Right lung (tissue), 5 donors: ENCODE measurements around the gene RET. TPM values are rescaled to one million over a fixed set of nuclear protein-coding genes. Genes with fewer than 3 reads are reported as not detected.
A peak's percentile ranks its signal among the peaks of the same experiment; 100 is the strongest.

Experiments used
- DNase-seq, 2 donors: peaks; one replicate each; pipeline ENCODE4 v3.0.0-alpha.2; 2013
- polyA plus RNA-seq, 5 donors: library from polyadenylated mRNA; unstranded; fragments of 120-200 nt; gene quantifications; one replicate each; pipeline versions ENCODE4 v1.2.1 to v1.2.3, GENCODE V29; 2013; ENCODE audit warnings: inconsistent platforms in 1 of 5, low replicate concordance in 1 of 5; ENCODE audit not compliant: insufficient read length in 5 of 5, insufficient read depth in 1 of 5

RET gene
- polyA plus RNA-seq, 5 donors = 1.5 to 2.8 (median 2.0) TPM

DNA sequence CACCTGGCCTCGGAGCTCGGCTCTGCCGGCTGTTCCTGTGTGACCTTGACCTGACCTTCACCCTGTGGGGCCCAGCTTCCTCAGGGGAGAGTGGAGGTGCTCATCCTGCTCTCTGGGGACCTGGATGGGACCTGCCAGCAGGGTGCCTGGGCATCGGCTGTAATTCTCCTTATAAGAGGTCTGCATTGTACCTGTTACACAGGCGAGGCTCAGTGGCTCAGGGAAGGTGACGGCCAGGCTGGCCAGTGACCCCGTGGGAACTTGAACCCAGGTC, 29.0 kb downstream of the RET start:
- no peak for DNase-seq

DNA sequence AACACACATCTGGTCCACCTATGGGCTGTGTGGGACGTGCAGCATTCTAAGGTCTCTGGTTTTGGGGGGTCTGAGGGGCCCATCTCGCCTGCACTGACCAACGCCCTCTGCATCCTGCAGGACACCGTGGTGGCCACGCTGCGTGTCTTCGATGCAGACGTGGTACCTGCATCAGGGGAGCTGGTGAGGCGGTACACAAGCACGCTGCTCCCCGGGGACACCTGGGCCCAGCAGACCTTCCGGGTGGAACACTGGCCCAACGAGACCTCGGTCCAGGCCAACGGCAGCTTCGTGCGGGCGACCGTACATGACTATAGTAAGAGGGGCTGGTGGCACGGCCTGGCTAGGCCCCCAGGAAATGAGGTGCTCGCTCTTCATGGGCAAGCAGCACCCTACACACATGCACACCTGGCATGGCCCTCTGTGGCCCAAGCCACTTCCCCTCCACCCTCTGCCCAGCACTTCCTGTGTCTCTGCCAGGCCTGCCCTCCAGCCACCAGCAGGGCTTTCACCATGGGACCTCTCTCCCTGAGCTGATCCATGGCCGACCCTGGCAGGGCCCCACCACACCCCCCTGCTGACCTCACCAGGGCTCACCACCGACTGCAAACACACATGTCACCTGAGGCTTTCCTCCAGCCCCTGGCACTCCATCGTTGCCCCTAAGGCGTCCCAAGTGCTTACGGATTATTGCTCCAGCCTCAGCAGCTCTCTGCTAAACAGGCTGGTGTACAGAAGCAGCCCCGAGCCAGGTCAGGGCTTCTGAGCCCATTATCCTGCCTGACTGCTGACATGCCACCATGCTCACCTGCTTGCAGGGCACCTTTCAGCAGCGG, 29.6 kb downstream of the RET start:
- DNase-seq = no peak

DNA sequence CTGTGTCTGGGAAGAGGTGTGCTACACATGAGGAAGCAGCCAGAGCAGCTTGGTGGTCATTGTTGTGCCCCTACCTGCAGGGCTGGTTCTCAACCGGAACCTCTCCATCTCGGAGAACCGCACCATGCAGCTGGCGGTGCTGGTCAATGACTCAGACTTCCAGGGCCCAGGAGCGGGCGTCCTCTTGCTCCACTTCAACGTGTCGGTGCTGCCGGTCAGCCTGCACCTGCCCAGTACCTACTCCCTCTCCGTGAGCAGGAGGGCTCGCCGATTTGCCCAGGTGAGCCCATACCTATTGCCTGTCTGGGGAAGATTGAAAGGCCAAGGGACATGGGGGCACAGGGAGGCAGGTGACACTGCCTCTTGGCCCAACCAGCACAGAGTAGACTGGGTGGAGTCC, 32.1 kb downstream of the RET start:
- DNase-seq = no peak

DNA sequence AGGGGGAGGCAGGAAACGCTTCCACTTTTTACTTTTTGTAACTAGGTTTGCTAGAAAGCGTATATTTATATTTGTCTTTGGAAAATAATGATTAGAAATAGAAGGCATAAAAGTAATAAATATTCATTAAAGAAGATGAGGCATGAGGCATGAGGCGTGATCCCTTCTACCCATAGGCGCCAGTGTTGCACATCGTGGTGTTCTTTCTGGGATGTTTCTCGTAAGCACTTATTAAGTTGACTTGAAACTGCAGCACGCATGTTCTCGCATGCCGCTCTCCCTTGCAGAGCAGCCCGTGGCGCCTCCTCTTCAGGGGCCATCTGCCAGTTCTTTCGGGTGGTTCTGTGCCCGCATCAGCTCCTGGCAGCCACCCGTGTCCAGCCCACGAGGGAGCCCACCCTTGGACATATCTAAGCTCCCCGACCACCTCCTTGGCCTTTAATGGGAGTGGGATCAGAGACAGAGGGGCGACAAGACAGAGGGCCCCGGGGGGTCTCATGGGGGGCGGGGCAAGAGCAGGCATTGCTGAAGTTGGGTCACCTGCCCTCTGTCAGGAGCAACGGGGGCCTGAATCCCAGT, 32.9 kb downstream of the RET start:
- DNase-seq = no peak

DNA sequence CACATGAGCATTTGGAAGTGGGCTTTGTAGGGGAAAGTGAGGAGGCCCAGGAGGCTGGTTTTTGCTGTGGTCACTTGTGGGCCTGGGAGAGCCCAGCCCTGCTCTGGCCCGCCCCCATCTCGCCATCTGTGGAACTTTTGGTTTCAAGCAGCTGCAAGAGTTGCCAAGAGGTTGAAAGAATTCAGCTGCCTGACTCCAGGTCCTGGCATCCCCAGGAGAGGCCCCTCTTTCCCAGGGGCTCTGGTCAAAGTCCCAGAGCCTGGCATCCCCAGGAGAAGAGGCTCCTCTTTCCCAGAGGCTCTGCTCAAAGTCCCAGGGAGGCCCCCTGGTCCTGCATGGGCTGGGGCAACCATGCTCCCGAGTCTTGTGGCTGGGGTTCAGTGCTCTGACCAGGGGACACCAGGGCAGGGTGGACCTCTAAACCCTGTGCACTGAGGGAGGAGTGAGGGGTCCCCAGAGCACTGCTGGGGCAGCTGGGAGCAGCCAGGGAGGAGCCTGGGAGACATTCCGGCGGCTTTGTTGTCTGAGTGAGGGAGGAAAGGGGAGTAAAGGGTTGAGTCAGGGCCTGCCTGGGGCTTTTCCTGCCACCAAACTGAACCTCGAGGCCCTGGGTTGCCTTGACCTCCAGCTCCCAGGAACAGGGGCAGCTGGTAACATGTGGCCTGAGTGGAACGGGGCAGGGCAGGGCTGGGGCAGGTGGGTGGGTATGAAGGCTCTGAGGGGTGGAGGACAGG, 33.6 kb downstream of the RET start:
- peak; percentile 38 to 58 for DNase-seq

DNA sequence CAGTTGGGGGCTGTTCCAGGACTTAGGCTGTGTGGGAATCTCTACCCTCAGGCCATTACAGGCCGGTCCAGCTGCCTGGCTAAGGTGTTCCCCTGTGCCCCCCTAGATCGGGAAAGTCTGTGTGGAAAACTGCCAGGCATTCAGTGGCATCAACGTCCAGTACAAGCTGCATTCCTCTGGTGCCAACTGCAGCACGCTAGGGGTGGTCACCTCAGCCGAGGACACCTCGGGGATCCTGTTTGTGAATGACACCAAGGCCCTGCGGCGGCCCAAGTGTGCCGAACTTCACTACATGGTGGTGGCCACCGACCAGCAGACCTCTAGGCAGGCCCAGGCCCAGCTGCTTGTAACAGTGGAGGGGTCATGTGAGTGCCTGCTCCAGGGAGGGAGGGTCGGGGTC, 34.2 kb downstream of the RET start:
- no peak for DNase-seq

DNA sequence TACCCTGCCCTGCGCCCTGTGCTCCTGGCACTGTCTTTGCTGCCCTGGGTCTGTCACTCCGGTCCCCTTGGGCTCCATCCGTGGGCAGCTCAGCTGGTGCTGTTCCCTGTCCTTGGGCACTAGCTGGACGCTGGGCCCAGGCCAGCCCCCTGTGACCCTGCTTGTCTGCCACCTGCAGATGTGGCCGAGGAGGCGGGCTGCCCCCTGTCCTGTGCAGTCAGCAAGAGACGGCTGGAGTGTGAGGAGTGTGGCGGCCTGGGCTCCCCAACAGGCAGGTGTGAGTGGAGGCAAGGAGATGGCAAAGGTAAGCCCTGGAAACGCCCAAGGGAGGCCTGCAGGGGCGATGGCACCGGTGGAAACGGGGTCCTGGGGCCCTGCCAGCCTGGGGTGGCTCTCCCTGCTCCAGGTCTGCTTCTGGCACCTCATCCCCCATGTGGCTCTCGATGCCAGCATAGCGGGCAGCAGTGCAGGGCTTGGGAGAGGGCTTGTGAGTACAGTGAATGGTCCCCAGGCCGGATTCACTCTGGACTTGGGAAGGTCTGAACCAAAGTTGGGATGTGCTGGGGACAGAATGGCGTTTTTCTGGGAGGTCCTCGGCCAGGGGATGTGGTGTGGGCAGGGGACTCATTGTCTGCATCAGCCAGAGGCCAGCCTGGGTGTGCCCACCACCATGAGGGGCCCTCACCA, 35.2 kb downstream of the RET start:
- DNase-seq = no peak

DNA sequence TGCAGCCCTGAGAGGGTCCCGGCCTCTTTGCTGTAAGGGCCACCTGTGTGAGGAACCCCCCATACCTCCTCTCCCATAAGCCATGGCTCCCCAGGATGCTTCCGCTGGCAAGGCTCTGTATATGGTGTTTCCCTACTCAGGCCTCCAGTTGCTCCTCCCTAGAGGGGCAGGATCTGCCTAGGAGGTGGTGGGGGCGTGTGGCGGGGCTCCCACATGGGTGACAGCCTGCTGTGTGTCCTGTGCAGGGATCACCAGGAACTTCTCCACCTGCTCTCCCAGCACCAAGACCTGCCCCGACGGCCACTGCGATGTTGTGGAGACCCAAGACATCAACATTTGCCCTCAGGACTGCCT, 35.7 kb downstream of the RET start:
- no peak for DNase-seq

DNA sequence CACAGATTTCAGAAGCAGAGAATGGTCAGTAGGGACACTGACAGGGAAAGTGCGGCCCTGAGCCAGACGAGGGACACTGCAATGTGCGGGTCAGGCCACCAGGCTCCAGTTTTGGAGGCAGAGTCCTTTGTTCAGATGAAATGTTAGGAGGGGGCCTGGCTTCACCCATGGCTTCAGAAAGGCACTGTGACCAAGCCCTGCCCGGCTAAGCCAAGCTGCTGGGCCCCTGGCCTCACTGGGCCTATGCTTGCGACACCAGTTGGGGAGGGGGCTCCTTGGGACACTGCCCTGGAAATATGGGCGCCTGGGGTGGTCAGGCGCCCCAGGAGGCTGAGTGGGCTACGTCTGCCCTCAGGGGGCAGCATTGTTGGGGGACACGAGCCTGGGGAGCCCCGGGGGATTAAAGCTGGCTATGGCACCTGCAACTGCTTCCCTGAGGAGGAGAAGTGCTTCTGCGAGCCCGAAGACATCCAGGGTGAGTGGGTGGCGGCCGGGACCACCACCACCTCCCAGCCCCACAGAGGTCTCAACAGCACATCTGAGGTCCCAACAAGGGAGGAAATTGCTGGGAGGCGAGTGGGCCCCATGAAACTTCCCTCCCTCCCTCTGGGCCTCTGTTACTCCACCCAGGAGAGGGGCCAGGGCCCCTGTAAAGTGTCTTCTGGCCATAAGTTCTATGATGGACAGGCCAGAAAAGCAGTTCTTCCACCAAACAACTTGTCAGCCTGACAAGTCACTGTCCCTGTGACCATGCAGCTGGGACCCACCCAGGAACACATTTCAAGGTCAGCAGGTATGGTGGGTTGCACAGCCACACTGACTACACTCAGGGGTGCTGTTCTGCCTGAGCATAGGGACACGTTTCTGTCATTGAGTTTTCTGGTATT, 36.6 kb downstream of the RET start:
- no peak for DNase-seq

DNA sequence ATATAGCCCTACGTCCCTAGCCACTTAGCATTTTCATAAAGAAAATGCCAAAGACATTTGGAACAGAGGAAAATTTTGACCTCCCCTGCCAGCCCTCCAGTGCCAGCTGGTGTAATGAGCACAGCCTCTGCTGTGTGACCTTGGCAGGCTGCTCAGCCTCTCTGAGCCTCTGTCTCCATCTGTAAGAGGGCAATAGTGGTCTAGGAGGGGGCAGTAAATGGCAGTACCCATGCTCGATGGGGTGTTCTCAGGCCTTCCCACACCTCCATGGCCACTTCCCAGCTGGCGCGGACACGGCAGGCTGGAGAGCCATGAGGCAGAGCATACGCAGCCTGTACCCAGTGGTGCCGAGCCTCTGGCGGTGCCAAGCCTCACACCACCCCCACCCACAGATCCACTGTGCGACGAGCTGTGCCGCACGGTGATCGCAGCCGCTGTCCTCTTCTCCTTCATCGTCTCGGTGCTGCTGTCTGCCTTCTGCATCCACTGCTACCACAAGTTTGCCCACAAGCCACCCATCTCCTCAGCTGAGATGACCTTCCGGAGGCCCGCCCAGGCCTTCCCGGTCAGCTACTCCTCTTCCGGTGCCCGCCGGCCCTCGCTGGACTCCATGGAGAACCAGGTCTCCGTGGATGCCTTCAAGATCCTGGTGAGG, 37.3 kb downstream of the RET start:
- no peak for DNase-seq

DNA sequence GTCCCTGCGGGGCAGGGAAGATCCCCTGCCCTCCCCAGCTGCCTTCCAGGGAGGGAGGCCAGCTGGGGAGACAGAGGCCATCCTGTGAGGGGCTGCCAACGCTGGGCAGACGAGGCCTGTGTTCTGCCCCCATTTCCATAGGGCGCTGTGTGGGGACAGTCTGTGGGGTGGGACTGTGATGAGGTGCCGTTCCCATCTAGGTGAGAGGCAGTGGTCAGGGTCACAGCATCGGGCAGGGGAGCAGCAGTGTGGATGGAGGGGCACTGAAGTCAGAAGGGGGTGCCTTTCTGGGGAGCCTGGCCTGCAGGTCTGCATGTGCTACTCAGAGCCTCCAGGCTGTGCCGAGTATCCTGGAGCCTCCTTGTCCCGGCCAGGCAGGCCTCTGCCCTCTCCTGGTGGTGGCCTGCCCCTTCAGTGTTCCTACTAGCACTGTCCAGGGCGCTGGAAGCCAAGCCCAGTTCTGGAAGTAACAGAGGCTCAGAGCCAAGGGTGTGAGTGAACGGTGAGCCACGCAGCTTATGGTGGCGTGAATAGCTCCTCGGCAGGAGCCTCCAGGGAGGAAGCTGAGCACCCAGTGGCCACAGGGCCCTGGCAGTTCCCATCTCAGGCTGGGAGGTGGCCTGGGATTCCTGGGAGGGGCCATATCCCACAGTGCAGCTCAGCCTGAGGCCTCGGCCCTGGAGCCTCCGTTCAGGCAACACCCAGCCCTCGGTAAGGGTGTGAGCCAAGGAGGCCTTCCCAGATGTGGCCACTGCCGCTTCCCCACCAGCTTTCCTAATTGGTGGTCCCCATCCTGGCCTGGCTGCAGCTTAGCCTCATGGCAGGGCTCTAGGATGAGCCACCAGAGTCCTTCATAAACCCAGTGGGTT, 38.1 kb downstream of the RET start:
- no peak for DNase-seq

DNA sequence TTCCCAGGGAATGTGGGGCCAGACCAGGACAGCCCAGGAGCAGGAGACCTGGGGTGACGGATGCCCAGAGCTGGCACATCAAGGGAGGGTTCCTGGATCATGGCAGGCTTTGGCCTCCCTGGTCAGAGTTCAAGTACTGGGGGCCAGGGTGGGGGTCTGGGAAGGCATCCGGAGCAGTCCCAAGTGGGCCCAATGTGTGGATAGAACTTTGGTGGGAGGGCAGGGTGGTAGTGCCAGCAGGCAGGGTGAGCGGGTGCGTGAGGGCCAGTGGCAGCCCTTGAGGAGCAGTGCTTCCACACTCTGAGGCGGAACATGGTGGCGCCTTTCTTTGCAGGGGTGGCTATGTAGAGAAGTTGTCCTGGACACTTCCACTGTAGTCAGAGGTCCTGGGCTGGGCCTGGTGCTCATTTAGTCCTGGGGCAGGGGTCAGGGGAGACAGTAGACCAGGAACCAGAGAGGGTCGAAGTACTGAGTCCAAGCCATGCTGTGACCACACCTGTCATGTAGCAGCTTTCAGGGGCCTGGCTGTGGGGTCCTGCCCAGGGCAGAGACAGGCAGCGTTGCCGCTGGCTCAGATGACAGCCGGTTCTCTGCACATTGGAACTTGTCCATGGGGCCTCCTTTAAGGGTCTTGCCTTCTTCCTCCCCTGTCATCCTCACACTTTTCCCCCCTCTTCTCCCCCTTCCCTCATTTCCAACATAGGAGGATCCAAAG, 39.2 kb downstream of the RET start:
- no peak for DNase-seq

DNA sequence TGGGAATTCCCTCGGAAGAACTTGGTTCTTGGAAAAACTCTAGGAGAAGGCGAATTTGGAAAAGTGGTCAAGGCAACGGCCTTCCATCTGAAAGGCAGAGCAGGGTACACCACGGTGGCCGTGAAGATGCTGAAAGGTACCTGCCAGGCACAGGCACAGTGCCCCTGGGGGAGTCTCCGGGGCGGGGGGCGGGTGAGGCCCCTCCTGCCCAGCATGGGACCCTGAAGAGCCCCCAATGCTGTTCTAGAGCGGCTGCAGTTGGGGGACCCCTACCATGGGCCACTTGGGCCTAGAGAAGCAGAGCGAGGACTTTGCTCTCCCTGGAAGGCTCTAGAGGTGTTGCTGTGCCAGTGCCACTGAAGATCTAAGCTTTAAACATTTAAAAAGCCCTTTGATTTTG, 39.7 kb downstream of the RET start:
- DNase-seq = no peak

DNA sequence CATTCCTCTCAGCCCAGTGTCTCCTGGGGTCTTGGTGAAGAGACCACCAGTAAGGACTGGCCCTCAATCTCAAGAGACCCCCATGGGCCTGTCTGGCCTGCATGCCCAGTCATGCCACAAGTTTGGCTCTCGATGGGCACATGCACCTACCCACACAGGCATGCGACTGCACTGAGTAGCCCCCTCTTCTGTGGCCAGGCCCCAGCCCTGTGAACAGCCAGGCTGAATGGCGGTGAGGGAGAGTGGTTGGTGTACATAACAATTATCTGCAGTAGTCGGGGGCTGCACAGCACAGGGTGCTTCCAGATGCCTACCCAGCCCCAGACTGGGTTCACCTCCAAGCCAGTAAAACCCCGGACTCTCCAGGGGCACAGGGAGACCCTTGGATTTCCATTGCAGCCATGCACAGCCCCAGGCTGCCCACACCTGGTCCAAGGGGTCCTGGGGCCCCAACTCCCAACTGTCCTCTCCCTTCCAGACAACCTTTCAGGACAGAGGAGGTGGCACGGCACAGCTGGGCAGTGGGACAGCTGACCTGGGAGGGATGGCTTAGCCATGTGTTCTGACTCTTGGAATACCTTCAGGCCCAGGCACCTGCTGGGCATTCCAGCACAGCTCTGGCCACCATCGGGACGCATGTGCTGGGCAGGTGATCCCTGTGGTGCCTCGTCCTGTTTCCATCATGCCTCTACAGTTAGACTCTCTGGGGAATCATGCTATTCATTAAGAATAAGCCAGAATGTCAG, 40.3 kb downstream of the RET start:
- no peak for DNase-seq

DNA sequence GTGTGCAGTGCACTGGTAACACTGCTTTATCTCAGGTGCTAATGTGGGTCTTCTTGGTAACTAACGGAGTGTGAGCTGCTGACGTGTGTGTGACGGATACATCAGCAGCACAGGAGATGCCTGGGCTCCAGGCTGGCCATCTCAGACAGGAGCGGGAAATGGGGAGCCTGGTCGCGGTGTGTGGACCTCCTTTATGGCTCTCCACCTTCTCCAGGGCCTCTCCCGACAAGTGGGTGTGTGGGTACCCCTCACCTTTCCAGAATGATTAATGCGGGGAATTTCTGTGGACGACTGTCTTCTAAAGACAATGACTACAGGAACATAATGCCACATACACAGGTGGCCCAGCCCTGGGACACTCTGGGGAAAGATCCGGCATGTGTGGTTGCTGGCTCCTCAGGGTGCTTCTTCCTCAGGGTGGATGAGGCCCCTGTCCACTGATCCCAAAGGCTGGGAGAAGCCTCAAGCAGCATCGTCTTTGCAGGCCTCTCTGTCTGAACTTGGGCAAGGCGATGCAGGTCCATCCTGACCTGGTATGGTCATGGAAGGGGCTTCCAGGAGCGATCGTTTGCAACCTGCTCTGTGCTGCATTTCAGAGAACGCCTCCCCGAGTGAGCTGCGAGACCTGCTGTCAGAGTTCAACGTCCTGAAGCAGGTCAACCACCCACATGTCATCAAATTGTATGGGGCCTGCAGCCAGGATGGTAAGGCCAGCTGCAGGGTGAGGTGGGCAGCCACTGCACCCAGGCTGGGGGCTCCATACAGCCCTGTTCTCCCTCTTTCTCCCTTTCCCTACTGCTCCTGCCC, 41.1 kb downstream of the RET start:
- no peak for DNase-seq

DNA sequence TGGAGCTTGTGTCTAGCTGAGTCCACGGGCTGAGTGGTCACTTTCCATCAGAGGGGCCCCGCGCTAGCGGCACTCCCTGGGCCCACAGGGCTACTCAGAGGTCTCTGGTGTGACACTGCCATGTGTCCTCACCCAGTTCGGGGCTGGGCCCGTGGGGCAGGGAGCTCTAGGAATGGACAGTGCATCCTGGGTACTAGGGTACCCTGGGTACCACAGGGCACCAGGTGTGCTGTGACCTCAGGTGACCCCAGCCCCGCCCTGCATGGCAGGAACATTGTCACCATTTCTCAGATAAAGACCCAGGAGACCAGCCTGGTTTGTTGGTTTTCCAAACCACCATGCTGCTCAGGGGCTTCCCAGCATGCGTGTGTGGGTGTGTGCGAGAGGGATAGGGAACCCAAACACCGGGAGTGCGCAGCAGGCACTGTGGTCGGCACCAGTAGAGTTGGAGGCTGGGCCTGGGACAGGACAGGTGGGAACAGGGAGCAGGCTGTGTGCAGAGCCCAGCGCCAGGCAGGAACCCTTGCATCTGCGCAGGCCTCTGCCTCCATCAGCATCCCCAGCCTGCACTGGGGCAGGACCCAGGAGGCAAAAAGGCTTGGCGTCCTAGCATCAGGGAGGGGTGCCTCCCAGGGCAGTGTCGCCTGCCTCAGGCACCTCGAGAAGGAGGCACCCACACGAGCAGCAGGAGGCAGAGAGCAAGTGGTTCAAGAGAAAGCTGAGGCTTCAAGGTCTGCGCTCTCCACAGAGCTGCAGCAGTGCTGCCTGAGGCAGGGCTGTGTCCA, 42.0 kb downstream of the RET start:
- DNase-seq = no peak
